Mucosa of stomach (tissue), 1 donor: ENCODE measurements around the gene AGBL5.
"Not testable (repeated sequence)": the region's sequence is repeated elsewhere in the genome, so short reads cannot be mapped to it uniquely, and the experiment has no call there.

Experiments used
- H3K27me3 ChIP-seq: one replicate; pipeline ENCODE4 v1.7.0; 2013; ENCODE audit warnings: mild to moderate bottlenecking, low read length; ENCODE audit not compliant: control insufficient read depth, insufficient read depth
- H3K36me3 ChIP-seq: one replicate; pipeline ENCODE4 v1.7.0; 2013; ENCODE audit warnings: low read length; ENCODE audit not compliant: control insufficient read depth, insufficient read depth
- H3K4me1 ChIP-seq: one replicate; pipeline ENCODE4 v1.7.0; 2013; ENCODE audit warnings: mild to moderate bottlenecking, low read length; ENCODE audit not compliant: control insufficient read depth, insufficient read depth
- H3K4me3 ChIP-seq: one replicate; pipeline ENCODE4 v1.7.0; 2013; ENCODE audit warnings: low read length
- H3K9ac ChIP-seq: one replicate; pipeline ENCODE4 v1.7.0; 2013; ENCODE audit warnings: mild to moderate bottlenecking, low read length, moderate library complexity
- H3K9me3 ChIP-seq: one replicate; pipeline ENCODE4 v1.7.0; 2013; ENCODE audit warnings: mild to moderate bottlenecking, low read length, moderate library complexity; ENCODE audit not compliant: control insufficient read depth
- donor health status: Pancreatic carcinoma.

AGBL5 gene

GRCh38 chr2:27108221-27108620, 56.8 kb downstream of the AGBL5 start:
- H3K36me3 ChIP-seq = no peaks in the 10 kb centered on the region
- no peaks in the 10 kb centered on the region for H3K27me3 ChIP-seq
- H3K4me1 ChIP-seq = no peaks in the 10 kb centered on the region
- H3K4me3 ChIP-seq = no peak overlapping the region
- H3K9me3 ChIP-seq = no peaks in the 10 kb centered on the region
- H3K9ac ChIP-seq = no peak overlapping the region

- Histone ChIP-seq H3K4me3 (no peak overlapping the region), H3K4me1 (no peaks in the 10 kb centered on the region), H3K9ac (no peak overlapping the region), H3K36me3 (no peaks in the 10 kb centered on the region), H3K27me3 (no peaks in the 10 kb centered on the region), H3K9me3 (no peaks in the 10 kb centered on the region)
These were observed 57.6 kb downstream of the AGBL5 start for GRCh38 chr2:27109083-27109482.

DNA sequence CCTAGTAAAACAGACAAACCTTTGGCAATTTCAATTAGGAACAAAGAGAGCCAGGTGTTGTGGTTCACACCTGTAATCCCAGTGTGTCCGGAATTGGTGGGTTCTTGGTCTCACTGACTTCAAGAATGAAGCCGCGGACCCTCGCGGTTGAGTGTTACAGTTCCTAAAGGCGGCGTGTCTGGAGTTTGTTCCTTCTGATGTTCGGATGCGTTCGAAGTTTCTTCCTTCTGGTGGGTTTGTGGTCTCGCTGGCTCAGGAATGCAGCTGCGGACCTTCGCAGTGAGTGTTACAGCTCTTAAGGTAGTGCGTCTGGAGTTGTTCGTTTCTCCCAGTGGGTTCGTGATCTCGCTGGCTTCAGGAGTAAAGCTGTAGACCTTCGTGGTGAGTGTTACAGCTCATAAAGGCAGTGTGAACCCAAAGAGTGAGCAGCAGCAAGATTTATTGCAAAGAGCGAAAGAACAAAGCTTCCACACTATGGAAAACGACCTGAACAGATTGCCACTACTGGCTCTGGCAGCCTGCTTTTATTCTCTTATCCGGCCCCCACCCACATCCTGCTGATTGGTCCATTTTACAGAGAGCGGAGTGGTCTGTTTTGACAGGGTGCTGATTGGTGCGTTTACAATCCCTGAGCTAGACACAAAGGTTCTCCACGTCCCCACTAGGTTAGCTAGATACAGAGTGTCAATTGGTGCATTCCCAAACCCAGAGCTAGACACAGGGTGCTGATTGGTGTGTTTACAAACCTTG, 59.3 kb downstream of the AGBL5 start:
- H3K4me3 ChIP-seq, H3K9me3 ChIP-seq, H3K4me1 ChIP-seq, H3K36me3 ChIP-seq, H3K27me3 ChIP-seq, H3K9ac ChIP-seq: not testable (repeated sequence)

DNA sequence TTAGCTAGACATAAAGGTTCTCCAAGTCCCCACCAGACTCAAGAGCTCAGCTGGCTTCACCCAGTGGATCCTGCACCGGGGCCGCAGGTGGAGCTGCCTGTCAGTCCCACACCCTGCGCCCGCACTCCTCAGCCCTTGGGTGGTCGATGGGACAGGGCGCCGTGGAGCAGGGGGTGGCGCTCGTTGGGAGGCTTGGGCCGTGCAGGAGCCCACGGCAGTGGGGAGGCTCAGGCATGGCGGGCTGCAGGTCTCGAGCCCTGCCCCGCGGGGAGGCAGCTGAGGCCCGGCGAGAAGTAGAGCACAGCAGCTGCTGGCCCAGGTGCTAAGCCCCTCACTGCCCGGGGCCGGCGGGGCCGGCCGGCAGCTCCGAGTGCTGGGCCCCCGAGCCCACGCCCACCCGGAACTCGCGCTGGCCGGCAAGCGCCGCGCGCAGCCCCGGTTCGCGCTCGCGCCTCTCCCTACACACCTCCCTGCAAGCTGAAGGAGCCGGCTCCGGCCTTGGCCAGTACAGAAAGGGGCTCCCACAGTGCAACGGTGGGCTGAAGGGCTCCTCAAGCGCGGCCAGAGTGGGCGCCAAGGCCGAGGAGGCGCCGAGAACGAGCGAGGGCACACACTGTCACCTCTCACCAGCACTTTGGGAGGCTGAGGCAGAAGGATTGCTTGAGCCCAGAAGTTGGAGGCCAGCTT, 60.1 kb downstream of the AGBL5 start:
- not testable (repeated sequence) for H3K4me3 ChIP-seq, H3K4me1 ChIP-seq, H3K9ac ChIP-seq, H3K27me3 ChIP-seq, H3K36me3 ChIP-seq, H3K9me3 ChIP-seq

GRCh38 chr2:27115519-27115918, 64.1 kb downstream of the AGBL5 start:
- Histone ChIP-seq H3K9me3 (no peaks in the 10 kb centered on the region), H3K36me3 (no peaks in the 10 kb centered on the region), H3K27me3 (peaks cover 16% of the 10 kb centered on the region), H3K4me1 (peaks cover 9% of the 10 kb centered on the region), H3K4me3 (no peak overlapping the region), H3K9ac (no peak overlapping the region)

DNA sequence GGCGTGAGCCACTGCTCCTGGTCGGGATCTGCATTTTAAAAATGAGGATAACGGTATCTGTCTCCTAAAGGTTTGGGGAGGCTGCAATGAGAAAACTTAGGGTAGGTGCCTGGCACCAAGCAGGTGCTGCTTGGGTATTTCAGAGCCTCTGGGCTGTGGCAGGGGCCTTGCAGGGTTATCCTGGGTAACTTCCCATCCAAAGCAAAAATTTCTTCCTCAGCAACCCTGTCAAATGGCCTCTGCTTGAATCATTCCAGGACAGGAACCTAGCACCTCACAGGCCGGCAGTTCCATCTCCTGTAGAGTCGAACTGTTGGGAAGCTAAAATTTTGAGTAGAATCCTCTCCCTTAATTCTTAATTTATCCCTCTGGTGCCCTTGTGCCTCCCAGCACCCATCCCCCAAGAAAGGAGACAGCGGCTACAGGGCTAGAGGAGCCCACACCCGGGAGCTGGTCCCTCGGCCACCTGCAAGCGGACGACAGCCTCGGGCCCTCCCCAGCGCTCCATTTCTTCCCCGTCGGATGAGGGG, 66.6 kb downstream of the AGBL5 start:
- Histone ChIP-seq H3K9ac (peak overlapping the region; percentile 39), H3K36me3 (no peaks in the 10 kb centered on the region), H3K9me3 (no peaks in the 10 kb centered on the region), H3K4me1 (peaks cover 9% of the 10 kb centered on the region), H3K4me3 (peak overlapping the region; percentile 36), H3K27me3 (peaks cover 19% of the 10 kb centered on the region)

- Histone ChIP-seq H3K27me3 (peaks cover 19% of the 10 kb centered on the region), H3K36me3 (no peaks in the 10 kb centered on the region), H3K4me3 (peak within 1 kb of the TSS; percentile 36), H3K9me3 (no peaks in the 10 kb centered on the region), H3K4me1 (peaks cover 9% of the 10 kb centered on the region), H3K9ac (peak within 1 kb of the TSS; percentile 39)
These were observed 67.3 kb downstream of the AGBL5 start, which contains the start of gene CGREF1 for GRCh38 chr2:27118525-27119329. Gene CGREF1, minus strand, starts transcription at chr2:27119128. Its CDS starts 14,762 bp downstream, at chr2:27104366.

DNA sequence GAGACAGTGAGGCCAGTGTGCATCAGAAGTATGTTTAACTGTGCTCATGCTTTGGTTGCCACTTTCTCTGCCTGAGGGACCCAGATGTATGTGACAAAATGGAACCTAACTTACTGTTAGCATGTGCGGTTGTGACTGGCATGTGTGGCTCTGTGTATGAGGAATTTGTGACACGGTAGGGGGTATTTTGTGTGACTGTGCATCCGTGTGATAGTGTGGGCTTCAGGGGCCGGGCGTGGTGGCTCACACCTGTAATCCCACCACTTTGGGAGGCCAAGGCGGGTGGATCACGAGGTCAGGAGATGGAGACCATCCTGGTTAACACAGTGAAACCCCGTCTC, 67.8 kb downstream of the AGBL5 start:
- H3K4me3 ChIP-seq, H3K9me3 ChIP-seq, H3K36me3 ChIP-seq, H3K9ac ChIP-seq: not testable (repeated sequence)
- peaks cover 19% of the 10 kb centered on the region for H3K27me3 ChIP-seq
- H3K4me1 ChIP-seq = peaks cover 15% of the 10 kb centered on the region
